ENCODE data around the gene EARS2. TPM values are rescaled to one million over a fixed set of nuclear protein-coding genes. Genes with fewer than 3 reads are reported as not detected.

The EARS2 gene
- total RNA-seq, 2 donors from 2014 or later: 15.3 to 18.1 TPM

DNA sequence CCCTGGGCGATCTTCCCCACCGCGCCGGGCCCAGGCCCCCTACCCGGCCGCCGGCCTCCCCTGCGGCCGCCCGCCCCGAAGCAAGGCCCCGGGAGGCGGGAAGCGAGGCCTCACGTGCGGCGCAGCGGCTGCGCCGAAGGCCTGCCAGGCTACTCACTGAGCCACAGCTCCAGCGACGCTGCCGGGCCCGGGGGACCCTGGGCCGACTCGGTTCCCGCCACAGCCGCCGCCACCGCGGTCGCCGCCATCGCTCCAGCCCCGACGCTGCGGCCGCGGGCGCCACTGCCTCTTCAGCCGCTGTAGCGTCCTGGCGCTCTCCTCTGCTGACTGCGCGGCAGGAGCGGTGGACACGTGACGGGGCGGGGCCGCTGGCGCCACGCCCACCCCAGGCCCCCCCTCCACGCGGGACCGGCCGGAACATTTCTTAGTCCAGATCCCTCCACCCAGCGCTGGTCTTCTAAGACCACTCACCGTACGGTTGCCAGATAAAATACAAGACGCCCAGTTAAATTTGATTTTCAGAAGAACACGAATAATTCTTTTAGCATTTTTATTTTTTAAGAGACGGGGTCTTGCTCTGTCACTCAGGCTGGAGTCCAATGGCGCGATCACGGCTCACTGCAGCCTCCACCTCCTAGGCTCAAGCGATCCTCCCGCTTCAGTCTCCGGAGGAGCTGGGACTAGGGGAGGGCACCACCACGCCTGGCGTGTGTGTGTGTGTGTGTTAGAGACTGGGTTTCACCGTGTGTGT is 46.8 kb downstream of the EARS2 start, which contains the start of gene GGA2:
Gene GGA2 (minus strand): TSS at position 331 of the 751 bp plus-strand sequence. CDS start 83 bp downstream, at position 248.
- Histone ChIP-seq H3K4me1 (peaks cover 0 to 37% of the 10 kb centered on the region in 2 donors), H3K27me3 (no peaks in the 10 kb centered on the region)
- DNase-seq (ENCODE audit: low spot score): peak; percentile 86

DNA sequence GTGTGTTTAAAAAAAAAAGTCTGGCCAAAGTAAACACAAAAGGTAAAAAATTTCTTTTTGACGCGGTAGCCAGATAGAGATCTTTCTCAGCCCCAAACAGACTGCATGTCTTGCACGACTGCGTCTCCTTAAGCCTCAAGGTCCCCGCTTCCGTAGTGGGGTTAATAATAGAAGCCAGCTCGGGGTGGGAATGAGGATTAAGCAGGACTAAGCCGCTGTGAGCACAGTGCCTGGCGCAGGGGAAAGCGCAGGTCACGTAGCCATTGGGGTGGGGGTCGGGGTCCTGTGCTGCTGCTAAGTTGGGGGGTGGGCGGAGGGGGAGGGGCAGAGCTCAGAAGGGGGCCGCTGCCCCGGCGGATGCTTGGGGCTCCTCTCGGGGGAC is 47.4 kb downstream of the EARS2 start:
- H3K27ac ChIP-seq: peak overlapping the region; percentile 86 to 91
- H3K27me3 ChIP-seq: no peaks in the 10 kb centered on the region
- H3K9me3 ChIP-seq: no peaks in the 10 kb centered on the region
- DNase-seq (ENCODE audit: low spot score): no peak
- H3K4me1 ChIP-seq: peaks cover 0 to 42% of the 10 kb centered on the region in 2 donors
- H3K4me3 ChIP-seq: peak overlapping the region; percentile 70 to 96
- TF ChIP-seq, protein P1, sequence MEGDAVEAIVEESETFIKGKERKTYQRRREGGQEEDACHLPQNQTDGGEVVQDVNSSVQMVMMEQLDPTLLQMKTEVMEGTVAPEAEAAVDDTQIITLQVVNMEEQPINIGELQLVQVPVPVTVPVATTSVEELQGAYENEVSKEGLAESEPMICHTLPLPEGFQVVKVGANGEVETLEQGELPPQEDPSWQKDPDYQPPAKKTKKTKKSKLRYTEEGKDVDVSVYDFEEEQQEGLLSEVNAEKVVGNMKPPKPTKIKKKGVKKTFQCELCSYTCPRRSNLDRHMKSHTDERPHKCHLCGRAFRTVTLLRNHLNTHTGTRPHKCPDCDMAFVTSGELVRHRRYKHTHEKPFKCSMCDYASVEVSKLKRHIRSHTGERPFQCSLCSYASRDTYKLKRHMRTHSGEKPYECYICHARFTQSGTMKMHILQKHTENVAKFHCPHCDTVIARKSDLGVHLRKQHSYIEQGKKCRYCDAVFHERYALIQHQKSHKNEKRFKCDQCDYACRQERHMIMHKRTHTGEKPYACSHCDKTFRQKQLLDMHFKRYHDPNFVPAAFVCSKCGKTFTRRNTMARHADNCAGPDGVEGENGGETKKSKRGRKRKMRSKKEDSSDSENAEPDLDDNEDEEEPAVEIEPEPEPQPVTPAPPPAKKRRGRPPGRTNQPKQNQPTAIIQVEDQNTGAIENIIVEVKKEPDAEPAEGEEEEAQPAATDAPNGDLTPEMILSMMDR (IDR thresholded peaks at IDR 0.05): no peak
- H3K36me3 ChIP-seq: no peaks in the 10 kb centered on the region

More for the DNA sequence above, 46.8 kb downstream of the EARS2 start, which contains the start of gene GGA2:
- TF ChIP-seq, protein P1 (IDR thresholded peaks at IDR 0.05): no peak
- peak within 1 kb of the TSS; percentile 70 to 96 for H3K4me3 ChIP-seq
- peak within 1 kb of the TSS; percentile 86 to 91 for H3K27ac ChIP-seq
- H3K36me3 ChIP-seq: no peaks in the 10 kb centered on the region
- H3K9me3 ChIP-seq: no peaks in the 10 kb centered on the region

DNA sequence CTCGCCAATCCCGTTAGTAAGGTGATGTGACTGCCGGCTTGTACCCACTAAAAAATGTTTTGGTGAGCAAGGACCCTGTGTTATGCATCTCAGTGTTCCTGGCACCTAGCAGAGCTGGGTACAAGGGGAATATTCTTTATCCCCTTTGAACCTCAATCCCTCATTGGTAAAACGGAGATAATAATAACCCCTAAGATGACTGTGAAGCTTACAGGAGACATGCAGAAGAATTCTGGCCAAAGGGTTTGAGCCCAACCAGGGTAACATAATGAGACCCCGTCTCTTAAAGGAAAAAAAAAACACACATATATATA is 47.8 kb downstream of the EARS2 start:
- H3K27ac ChIP-seq: peak overlapping the region; percentile 86 to 91
- peaks cover 0 to 46% of the 10 kb centered on the region in 2 donors for H3K4me1 ChIP-seq
- no peaks in the 10 kb centered on the region for H3K9me3 ChIP-seq
- TF ChIP-seq, protein P1 (IDR thresholded peaks at IDR 0.05): no peak
- DNase-seq (ENCODE audit: low spot score): no peak
- peak overlapping the region; percentile 70 to 96 for H3K4me3 ChIP-seq
- no peaks in the 10 kb centered on the region for H3K27me3 ChIP-seq
- no peaks in the 10 kb centered on the region for H3K36me3 ChIP-seq

DNA sequence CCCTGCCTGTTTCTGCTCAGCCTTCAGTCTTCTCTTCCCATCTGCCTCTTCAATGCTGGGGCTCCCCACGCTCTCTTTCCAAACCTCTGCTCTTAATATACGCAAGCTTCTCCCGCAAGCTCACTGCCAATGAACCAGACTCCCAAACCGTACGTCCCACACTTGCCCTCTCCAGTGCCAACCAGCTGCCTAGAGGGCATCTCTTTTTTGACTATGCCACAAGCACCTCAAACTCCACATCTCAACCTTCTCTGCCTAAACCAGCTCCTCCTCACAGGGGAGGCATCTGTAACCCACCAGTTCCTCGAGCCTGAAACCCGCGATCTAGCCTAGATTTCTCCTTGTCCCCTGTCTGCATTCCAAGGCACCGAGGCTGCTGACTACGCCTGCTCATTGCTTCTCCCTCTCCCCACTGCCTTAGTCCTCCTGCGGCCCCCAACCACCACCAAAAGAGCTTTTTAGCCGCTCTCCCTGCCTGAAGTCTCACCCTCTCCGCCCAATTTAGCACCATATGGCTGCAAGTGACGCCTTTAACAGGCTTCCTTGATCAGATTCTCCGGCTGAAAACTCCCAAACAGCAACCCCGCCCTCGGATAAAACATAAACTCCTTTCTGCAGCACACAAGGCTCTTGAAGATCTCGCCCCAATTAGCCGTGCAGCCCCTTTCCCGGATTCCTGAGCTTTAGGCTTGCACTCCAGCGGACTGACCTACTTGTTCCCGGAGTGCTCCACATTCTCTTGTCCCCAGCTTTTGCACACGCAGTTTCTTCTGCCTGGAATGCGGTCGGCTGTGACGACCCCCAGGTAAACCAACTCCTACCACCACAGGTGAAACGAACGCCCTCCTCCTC is 48.3 kb downstream of the EARS2 start:
- peak overlapping the region; percentile 70 to 96 for H3K4me3 ChIP-seq
- H3K27ac ChIP-seq: peak overlapping the region; percentile 86 to 91
- DNase-seq (ENCODE audit: low spot score): peak; percentile 63
- H3K4me1 ChIP-seq: peaks cover 0 to 52% of the 10 kb centered on the region in 2 donors
- H3K36me3 ChIP-seq: no peaks in the 10 kb centered on the region
- H3K27me3 ChIP-seq: no peaks in the 10 kb centered on the region
- H3K9me3 ChIP-seq: no peaks in the 10 kb centered on the region
- TF ChIP-seq, protein P1 (IDR thresholded peaks at IDR 0.05): no peak

DNA sequence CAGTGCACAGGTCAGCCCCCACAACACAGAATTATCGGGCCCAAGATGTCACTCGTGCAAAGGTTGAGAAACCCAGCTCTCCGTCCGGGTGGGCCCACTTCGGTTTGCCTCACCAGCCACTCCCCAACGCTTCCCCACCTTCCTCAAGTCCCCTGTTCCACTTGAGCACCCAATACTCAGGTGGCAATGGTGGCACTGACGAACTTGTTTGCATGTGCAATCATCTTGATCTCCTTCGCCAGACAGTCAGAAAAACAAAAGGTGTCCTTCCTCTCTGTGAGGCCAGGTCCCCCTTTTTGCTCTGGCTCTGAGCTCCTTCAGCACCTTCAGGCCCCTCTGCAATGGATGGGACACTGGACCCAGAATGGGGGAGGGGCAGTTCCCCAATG is 50.5 kb downstream of the EARS2 start:
- Histone ChIP-seq H3K36me3 (no peaks in the 10 kb centered on the region), H3K4me3 (no peak overlapping the region), H3K4me1 (peaks cover 0 to 66% of the 10 kb centered on the region in 2 donors), H3K9me3 (no peaks in the 10 kb centered on the region), H3K27ac (no peak overlapping the region), H3K27me3 (no peaks in the 10 kb centered on the region)
- TF ChIP-seq, protein P1 (IDR thresholded peaks at IDR 0.05): no peak
- DNase-seq (ENCODE audit: low spot score): no peak
